IMR-90 (cell line): ENCODE measurements around the gene RBM23. TPM values are rescaled to one million over a fixed set of nuclear protein-coding genes. Genes with fewer than 3 reads are reported as not detected.

Experiments
- ATAC-seq: fragments of 200-7000 bp; cut with Tn5 transposase; 2 replicates; pipeline ENCODE4 v1.9.1; 2020; ENCODE audit warnings: low read depth, mild to moderate bottlenecking, moderate library complexity
- BruUV-seq: library from RNA; stranded (reverse); fragments of 400-500 nt; replicated peaks from 2 replicates; lab custom pipeline; 2021; lab: Mats Ljungman, UMichigan
- CTCF ChIA-PET: fragments of 300-600 bp; formaldehyde crosslinking; extraction: SDS; loops from one replicate; lab custom pipeline; 2021; ENCODE audit warnings: antibody characterized with exemption; lab: Yijun Ruan, JAX
- POLR2A ChIA-PET: fragments of 300-600 bp; sonication (Branson Sonifier 250); formaldehyde crosslinking; loops from one replicate; lab custom pipeline; 2022; ENCODE audit warnings: antibody characterized with exemption; ENCODE audit not compliant: unreplicated experiment; lab: Charles Lee
- DNase-seq: peaks from one replicate; pipeline ENCODE4 v3.0.0; 2013
- H2AFZ ChIP-seq: replicated peaks from 2 replicates; pipeline ENCODE3; 2013; ENCODE audit warnings: low read length, mild to moderate bottlenecking; ENCODE audit not compliant: poor library complexity
- H2AK5ac ChIP-seq: 2 replicates; pipeline ENCODE4 v1.6.1; 2013; ENCODE audit warnings: low read depth, low read length, inconsistent platforms
- H2AK9ac ChIP-seq: replicated peaks from 2 replicates; pipeline ENCODE3; 2013; ENCODE audit warnings: mild to moderate bottlenecking, low read depth, low read length, moderate library complexity; ENCODE audit not compliant: poor library complexity
- H2BK120ac ChIP-seq: 2 replicates; pipeline ENCODE4 v1.6.1; 2013; ENCODE audit warnings: low read depth, low read length, inconsistent platforms
- H2BK15ac ChIP-seq: 3 replicates; pipeline ENCODE4 v1.6.1; 2013; ENCODE audit warnings: low read depth, low read length, inconsistent platforms
- H2BK20ac ChIP-seq: 2 replicates; pipeline ENCODE4 v1.6.1; 2013; ENCODE audit warnings: low read depth, mild to moderate bottlenecking, inconsistent platforms, low read length, moderate library complexity
- H2BK5ac ChIP-seq: 2 replicates; pipeline ENCODE4 v1.6.1; 2013; ENCODE audit warnings: mild to moderate bottlenecking, low read depth, low read length, inconsistent platforms; ENCODE audit not compliant: poor library complexity, severe bottlenecking
- H3K14ac ChIP-seq: replicated peaks from 2 replicates; pipeline ENCODE4 v1.6.1; 2013; ENCODE audit warnings: low read depth, low read length, inconsistent platforms
- H3K18ac ChIP-seq: 2 replicates; pipeline ENCODE4 v1.6.1; 2013; ENCODE audit warnings: low read depth, low read length, control low read depth
- H3K23ac ChIP-seq: 2 replicates; pipeline ENCODE4 v1.6.1; 2013; ENCODE audit warnings: low read depth, low read length, inconsistent platforms
- H3K27ac ChIP-seq: 2 replicates; pipeline ENCODE4 v1.5.1; 2013; ENCODE audit warnings: mild to moderate bottlenecking, control low read depth, low read length; ENCODE audit not compliant: insufficient read depth
- H3K27me3 ChIP-seq: 2 replicates; pipeline ENCODE4 v1.6.1; 2013; ENCODE audit warnings: low read length; ENCODE audit not compliant: control insufficient read depth, insufficient read depth
- H3K36me3 ChIP-seq: 2 replicates; pipeline ENCODE4 v1.6.1; 2013; ENCODE audit warnings: low read length, mixed read lengths; ENCODE audit not compliant: control insufficient read depth, insufficient read depth
- H3K4ac ChIP-seq: 2 replicates; pipeline ENCODE4 v1.6.1; 2013; ENCODE audit warnings: low read depth, low read length, inconsistent platforms
- H3K4me1 ChIP-seq: 2 replicates; pipeline ENCODE4 v1.6.1; 2013; ENCODE audit warnings: low read length, mixed read lengths; ENCODE audit not compliant: control insufficient read depth, insufficient read depth
- H3K4me2 ChIP-seq: 2 replicates; pipeline ENCODE4 v1.6.1; 2013; ENCODE audit warnings: low read depth, mild to moderate bottlenecking, control low read depth, low read length, moderate library complexity
- H3K4me3 ChIP-seq: 2 replicates; pipeline ENCODE4 v1.5.1; 2013; ENCODE audit warnings: low read depth, mild to moderate bottlenecking, control low read depth, low read length, moderate library complexity; ENCODE audit not compliant: insufficient read depth
- H3K56ac ChIP-seq: 2 replicates; pipeline ENCODE4 v1.6.1; 2013; ENCODE audit warnings: low read length, inconsistent platforms; ENCODE audit not compliant: insufficient read depth; ENCODE audit errors: extremely low read depth
- H3K79me1 ChIP-seq, 2 experiments: 2 replicates each; pipeline ENCODE4 v1.6.1; 2013; ENCODE audit warnings: low read length in 2 of 2, inconsistent platforms in 1 of 2, low read depth in 1 of 2
- H3K9ac ChIP-seq: 2 replicates; pipeline ENCODE4 v1.6.1; 2013; ENCODE audit warnings: low read depth, low read length, control low read depth
- H3K9me1 ChIP-seq: 2 replicates; pipeline ENCODE4 v1.6.1; 2013; ENCODE audit warnings: low read length, inconsistent platforms; ENCODE audit not compliant: insufficient read depth
- H3K9me3 ChIP-seq: 2 replicates; pipeline ENCODE4 v1.6.1; 2013; ENCODE audit warnings: low read length; ENCODE audit not compliant: control insufficient read depth, insufficient read depth
- H4K20me1 ChIP-seq: 2 replicates; pipeline ENCODE4 v1.6.1; 2013; ENCODE audit warnings: low read length, inconsistent platforms; ENCODE audit not compliant: insufficient read depth
- H4K5ac ChIP-seq: 2 replicates; pipeline ENCODE4 v1.6.1; 2013; ENCODE audit warnings: mild to moderate bottlenecking, low read depth, low read length, control low read depth
- H4K8ac ChIP-seq, 2 experiments: 2 replicates each; pipeline ENCODE4 v1.6.1; 2013; ENCODE audit warnings: low read depth in 2 of 2, low read length in 2 of 2, control low read depth in 1 of 2, inconsistent platforms in 1 of 2
- H4K91ac ChIP-seq: 2 replicates; pipeline ENCODE4 v1.6.1; 2013; ENCODE audit warnings: low read depth, low read length, inconsistent platforms; ENCODE audit not compliant: insufficient read depth
- BHLHE40 ChIP-seq: fragments of 150-350 bp; IDR thresholded peaks from 2 replicates; pipeline ENCODE4 v1.6.1; 2016; ENCODE audit warnings: mild to moderate bottlenecking, low read depth, low read length
- CTCF ChIP-seq: conservative IDR thresholded peaks from 2 replicates; pipeline ENCODE4 v1.5.1; 2012; ENCODE audit warnings: mild to moderate bottlenecking, low read depth, low read length, improper control_type of control experiment
- NFE2L2 ChIP-seq: fragments of 150-350 bp; IDR thresholded peaks from 2 replicates; pipeline ENCODE4 v1.6.1; 2016; ENCODE audit warnings: low read depth, mild to moderate bottlenecking, low read length
- RCOR1 ChIP-seq: IDR thresholded peaks from 2 replicates; pipeline ENCODE4 v1.6.1; 2012; ENCODE audit warnings: mild to moderate bottlenecking, low read length, improper control_type of control experiment; ENCODE audit not compliant: insufficient replicate concordance
- RFX5 ChIP-seq: IDR thresholded peaks from 2 replicates; pipeline ENCODE4 v1.8.0; 2012; ENCODE audit warnings: low read depth, mild to moderate bottlenecking, low read length, moderate library complexity
- WGBS, 2 experiments: methylation state at CpG; one replicate each; pipeline versions ENCODE4 v1.1.5 to v1.1.7; 2013; ENCODE audit warnings: missing lambda C conversion rate in 2 of 2; ENCODE audit not compliant: insufficient read length in 1 of 2; ENCODE audit errors: extremely low coverage in 2 of 2; 5-methylcytosine and 5-hydroxymethylcytosine counted together
- dilution Hi-C: fragments of 300-500 bp; cut with HindIII; formaldehyde crosslinking; loops from one replicate; pipeline ENCODE4 v1.14.3; 2018; ENCODE audit warnings: low sequenced_read_pairs; ENCODE audit not compliant: unreplicated experiment
- in situ Hi-C: fragments of 300-500 bp; cut with MboI; formaldehyde crosslinking; loops from 3 replicates; pipeline ENCODE4 v1.14.3; 2019; ENCODE audit warnings: low sequenced_read_pairs, inconsistent platforms, mixed read lengths
- intact Hi-C: fragments of 100-400 bp; cut with micrococcal nuclease; formaldehyde crosslinking; loops from 2 replicates; pipeline ENCODE4 v1.10.0; 2022
- polyA plus RNA-seq, 3 experiments: library from polyadenylated mRNA; depleted of rRNA; stranded (reverse); fragments of >200 nt; gene quantifications; 2 replicates each; pipeline ENCODE4 v1.2.3, GENCODE V29; 2012; ENCODE audit warnings: low replicate concordance in 1 of 3
- total RNA-seq: library from RNA; depleted of rRNA; stranded (reverse); fragments of >200 nt; gene quantifications from 2 replicates; pipeline ENCODE4 v1.2.3, GENCODE V29; 2012

Gene RBM23
- total and polyA plus RNA-seq, 2 of the 4 experiments (the other 2 are of a cell fraction): 44.7 to 375 TPM

GRCh38 chr14:22884738-22885523 lies 34.0 kb downstream of the RBM23 start (continued):
- no peak for TF ChIP-seq CTCF

- DNase-seq (no peak), ATAC-seq (no peak)
- no peak overlapping the region for H3K4ac ChIP-seq
- H3K23ac ChIP-seq: no peak overlapping the region
- H3K27me3 ChIP-seq: no peaks in the 10 kb centered on the region
- peaks cover 5% of the 10 kb centered on the region; the same call in 1 of the 2 replicates for H3K4me1 ChIP-seq
- H3K14ac ChIP-seq: no peak overlapping the region
- no peak overlapping the region for H3K9ac ChIP-seq
- H3K36me3 ChIP-seq: peaks cover 3% of the 10 kb centered on the region
- no peak overlapping the region for H2BK5ac ChIP-seq
- no peak overlapping the region for H3K4me3 ChIP-seq
- no peak overlapping the region for H2BK120ac ChIP-seq
- H2AK9ac ChIP-seq: peak overlapping the region; percentile 28
- in situ Hi-C loops: no loop called here
- TF ChIP-seq BHLHE40 (no peak), NFE2L2 (no peak), RCOR1 (no peak), RFX5 (no peak)
- H3K18ac ChIP-seq: no peak overlapping the region
- no peak overlapping the region for H2BK15ac ChIP-seq
- H4K20me1 ChIP-seq: no peaks in the 10 kb centered on the region
- no peak overlapping the region for H3K56ac ChIP-seq
- no peak overlapping the region for H3K4me2 ChIP-seq
- H4K91ac ChIP-seq: no peak overlapping the region
- intact Hi-C loops: no loop called here
- no peak overlapping the region for H4K5ac ChIP-seq
- H3K9me1 ChIP-seq: peaks cover 11% of the 10 kb centered on the region; the same call in 1 of the 2 replicates
- dilution Hi-C loops: no loop called here
- ChIA-PET POLR2A (interaction anchor here (1.0 kb wide), 1 partner anchor 33 kb away, joined by 3 read pairs; no protein-coding TSS in a partner anchor), CTCF (interaction anchor here (1.7 kb wide), 1 partner anchor 12 kb away, joined by 10 read pairs; no protein-coding TSS in a partner anchor)
- H2BK20ac ChIP-seq: no peak overlapping the region
- no peak overlapping the region for H4K8ac ChIP-seq
- WGBS, 2 experiments: 96% methylated on average over 3 of the region's 7 CpGs; no CpG with 5 or more reads in 1 of the 2 experiments
- H3K79me1 ChIP-seq: peaks cover 7 to 17% of the 10 kb centered on the region in 2 experiments; a peak in 3 of 4 replicates
- H3K27ac ChIP-seq: no peak overlapping the region
- H2AFZ ChIP-seq: no peak overlapping the region
- H3K9me3 ChIP-seq: no peaks in the 10 kb centered on the region
- no peak overlapping the region for H2AK5ac ChIP-seq
- BruUV-seq: no TSS peak
Measured at GRCh38 chr14:22884076-22884737, 34.7 kb downstream of the RBM23 start.
